CD1c-positive myeloid dendritic cell (primary cell): Measurements from ENCODE around the gene NPC1L1.

Experiments
- DNase-seq: peaks from one replicate; pipeline ENCODE4 v3.0.0-alpha.2; 2016; ENCODE audit errors: extremely low spot score

The NPC1L1 gene

DNA sequence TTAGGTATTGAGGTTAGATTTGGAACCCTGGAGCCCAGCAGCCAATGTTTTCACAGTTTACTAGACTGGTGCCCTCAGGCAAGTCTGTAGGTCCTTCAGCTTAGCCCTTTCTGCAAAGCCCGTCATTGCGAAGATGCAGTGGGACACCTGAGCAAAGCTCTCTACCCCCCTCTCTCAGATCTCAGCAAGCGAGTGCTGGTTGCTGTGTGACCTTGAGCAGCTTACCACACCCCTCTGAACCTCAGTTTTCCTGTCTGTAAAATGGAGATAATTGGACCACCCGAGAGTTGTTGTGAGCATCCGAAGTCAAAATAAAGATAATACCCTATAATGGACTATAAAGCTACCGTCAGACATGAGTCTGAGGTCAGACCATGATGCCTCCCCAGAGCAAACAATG is 3.7 kb downstream of the NPC1L1 start:
- no peak for DNase-seq

DNA sequence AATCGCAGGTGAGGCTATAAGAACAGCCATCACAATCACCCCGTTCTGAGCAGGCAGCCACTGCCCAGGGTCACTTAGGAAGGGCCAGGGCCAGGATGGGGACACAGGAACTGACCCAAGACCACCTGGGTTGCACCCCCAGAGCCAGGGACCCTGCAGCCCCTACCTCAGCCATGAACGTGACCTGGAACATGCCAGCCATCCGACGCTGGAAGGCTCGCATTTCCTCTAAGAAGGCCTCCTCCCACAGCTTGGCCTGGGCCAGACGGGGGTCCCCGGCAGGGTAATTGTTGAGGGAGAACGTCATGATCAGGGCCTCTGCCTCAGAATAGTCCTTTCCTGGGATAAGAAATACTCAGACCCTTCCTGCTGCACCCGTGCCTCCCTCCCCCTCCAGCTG is 5.0 kb downstream of the NPC1L1 start:
- DNase-seq: no peak

GRCh38 chr7:44535348-44536064 is 5.6 kb downstream of the NPC1L1 start:
- DNase-seq: no peak

DNA sequence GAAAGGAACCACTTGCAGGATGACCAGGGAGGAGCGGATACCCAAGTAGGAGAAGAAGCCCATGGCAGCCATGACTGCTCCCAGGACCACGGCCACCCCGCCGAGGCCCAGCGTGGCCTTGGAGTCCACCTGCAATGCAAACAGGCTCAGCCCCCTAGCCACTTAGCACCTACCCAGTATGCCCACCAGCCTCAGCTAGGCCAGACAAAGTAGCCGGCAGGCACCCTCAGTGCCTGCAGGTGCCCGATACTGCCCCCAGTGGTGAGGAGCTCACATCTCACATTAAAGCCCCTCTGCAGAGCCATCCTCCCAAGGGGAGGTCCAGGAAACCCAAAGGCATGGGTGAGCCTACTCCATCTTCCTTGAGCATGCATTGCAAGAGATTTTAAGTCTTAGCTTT is 6.6 kb downstream of the NPC1L1 start:
- peak; percentile 40 for DNase-seq

GRCh38 chr7:44534087-44534486 is 7.0 kb downstream of the NPC1L1 start:
- DNase-seq: no peak

- no peak for DNase-seq
These were observed 7.7 kb downstream of the NPC1L1 start for GRCh38 chr7:44533301-44534055.

- DNase-seq: no peak
These were observed 9.4 kb downstream of the NPC1L1 start for GRCh38 chr7:44531421-44532380.

DNA sequence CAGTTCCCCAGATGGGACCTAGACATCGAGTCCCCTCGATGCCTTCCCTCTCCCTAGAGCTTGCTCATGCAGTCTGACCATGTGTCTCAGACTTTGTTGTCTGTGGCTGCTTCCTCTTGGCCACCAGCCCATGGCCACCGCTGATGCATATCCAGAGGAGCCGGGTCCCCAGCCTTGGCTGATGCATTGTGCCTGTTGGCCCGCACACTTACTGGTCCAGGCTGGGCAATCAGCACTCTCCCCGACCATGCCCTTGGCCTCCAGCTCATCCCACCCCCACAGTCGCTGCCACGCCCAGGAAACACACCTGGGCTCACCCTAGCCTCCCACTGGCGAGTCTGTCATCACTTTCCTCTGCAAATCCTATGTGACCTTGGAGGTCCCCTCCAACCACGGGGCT is 10.1 kb downstream of the NPC1L1 start:
- DNase-seq: no peak

GRCh38 chr7:44524811-44525388 is 16.2 kb downstream of the NPC1L1 start:
- DNase-seq: no peak

GRCh38 chr7:44522315-44522714 is 18.8 kb downstream of the NPC1L1 start:
- DNase-seq: no peak

GRCh38 chr7:44521347-44522095 is 19.6 kb downstream of the NPC1L1 start:
- DNase-seq: no peak

- no peak for DNase-seq
These were observed 20.6 kb downstream of the NPC1L1 start for GRCh38 chr7:44520574-44520973.

DNA sequence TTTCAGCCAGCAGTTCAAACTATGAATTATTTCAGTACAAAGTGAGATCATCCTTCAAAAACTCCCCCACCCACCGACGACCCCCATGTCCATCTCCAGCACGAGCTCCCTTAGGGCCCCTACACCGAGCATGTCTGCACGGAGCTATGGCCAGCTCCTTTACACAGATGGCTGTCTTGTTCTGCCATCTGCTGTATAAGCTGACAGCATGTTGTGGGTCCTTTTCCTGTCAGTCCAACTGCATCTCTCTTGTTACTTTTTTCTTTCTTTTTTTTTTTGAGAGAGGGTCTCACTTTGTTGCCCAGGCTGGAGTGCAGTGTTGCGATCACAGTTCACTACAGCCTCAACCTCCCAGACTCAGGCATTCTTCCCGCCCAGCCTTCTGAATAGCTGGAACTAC is 21.6 kb downstream of the NPC1L1 start:
- DNase-seq: no peak

GRCh38 chr7:44518761-44519160 is 22.4 kb downstream of the NPC1L1 start:
- DNase-seq: no peak

DNA sequence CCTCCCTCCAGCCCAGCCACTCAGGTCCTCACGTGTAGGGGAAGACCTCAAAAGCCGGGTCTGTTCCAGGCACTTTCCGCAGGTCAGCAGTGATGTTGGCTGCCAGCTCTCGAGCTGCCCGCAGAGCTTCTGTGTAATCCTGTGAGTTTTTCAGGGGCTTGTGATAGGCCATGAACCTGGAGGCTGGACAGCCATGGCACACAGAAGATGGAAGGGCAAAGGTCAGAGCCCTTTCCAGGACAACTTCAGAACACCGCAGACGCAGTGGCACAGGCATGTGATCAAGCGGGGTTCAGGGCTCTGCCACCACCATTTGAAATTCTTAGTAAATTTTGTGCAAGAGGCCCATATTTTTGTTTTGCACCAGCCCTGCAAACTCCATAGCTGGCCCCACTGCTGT is 24.0 kb downstream of the NPC1L1 start:
- no peak for DNase-seq

DNA sequence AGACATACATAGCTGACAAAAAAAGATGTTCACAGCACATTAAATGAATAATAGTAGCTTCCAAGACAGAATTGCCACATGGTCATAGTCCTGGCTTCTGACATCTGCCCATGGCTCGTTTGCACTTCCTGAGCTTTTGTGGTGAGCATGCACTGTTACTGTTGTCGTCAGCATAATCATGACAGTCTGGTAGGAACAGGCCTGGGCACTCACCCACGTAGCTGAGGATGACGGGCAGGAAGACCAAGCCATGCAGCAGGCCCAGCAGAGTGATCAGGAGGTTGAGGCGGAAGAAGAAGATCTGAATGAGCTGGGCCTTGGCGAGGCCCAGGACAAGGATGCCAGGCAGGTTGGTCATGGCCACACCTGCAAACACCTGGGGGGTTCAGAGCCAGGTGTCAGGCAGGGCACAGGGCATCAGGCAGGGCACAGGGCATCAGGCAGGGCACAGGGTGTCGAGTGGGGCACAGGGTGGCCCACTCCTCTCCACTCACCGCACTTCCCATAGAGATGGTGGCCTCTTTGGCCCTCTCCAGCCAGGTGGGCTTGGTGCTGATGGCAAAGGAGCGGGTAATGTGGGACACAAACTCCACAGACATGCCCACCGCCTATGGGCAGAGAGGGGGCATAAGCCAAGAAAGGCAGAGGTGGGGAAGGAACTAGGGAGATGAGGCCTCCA is 25.4 kb downstream of the NPC1L1 start:
- no peak for DNase-seq

DNA sequence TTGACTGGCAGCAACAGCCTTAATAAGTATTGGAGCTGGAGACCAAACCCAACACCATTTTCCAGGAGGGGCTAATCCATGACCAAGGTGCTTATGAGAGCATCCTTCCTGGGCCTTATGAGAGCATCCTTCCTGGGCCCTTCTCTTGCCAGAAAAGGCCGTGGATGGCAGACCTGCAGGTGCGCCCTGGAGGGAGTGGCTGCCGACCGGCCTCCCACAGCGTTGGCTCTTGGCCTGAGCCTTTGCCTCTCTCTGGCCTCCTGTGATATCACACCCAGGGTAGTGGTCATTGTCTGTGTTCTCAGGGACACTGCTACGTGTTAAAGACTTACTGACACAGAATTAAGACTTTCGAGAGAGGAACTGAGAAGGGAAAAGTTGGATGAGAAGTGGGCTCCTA is 28.4 kb downstream of the NPC1L1 start:
- DNase-seq: no peak

- no peak for DNase-seq
These were observed 29.2 kb downstream of the NPC1L1 start for GRCh38 chr7:44511863-44512468.

DNA sequence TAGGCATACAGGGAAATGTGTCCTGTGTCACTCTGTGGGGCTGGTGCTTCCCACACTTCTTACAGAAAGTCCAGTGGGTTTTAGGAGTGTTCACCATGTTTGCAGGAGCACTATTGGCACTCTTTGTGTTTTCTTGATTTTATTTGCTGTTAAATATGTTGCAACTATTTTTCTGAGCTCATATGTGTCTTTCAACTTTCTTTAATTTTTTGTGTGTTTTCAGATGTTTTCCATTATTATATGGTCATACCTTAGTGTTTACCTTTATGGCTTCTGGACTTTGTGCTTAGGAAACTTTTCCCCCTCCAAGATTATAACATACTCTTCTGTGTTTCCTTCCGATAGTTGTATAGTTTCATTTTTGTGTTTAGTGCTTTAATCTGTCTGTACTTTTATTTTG is 29.9 kb downstream of the NPC1L1 start:
- DNase-seq: no peak

- peak; percentile 20 for DNase-seq
These were observed 32.7 kb downstream of the NPC1L1 start for GRCh38 chr7:44508328-44509030.
